GM19240 (cell line): ENCODE data around the gene RPA4.
"Not testable (repeated sequence)": the region's sequence is repeated elsewhere in the genome, so short reads cannot be mapped to it uniquely, and the experiment has no call there.

Experiments
- DNase-seq: peaks from one replicate; pipeline ENCODE4 v3.0.0; 2011; ENCODE audit warnings: low spot score; ENCODE audit not compliant: insufficient read length

Gene RPA4, protein sequence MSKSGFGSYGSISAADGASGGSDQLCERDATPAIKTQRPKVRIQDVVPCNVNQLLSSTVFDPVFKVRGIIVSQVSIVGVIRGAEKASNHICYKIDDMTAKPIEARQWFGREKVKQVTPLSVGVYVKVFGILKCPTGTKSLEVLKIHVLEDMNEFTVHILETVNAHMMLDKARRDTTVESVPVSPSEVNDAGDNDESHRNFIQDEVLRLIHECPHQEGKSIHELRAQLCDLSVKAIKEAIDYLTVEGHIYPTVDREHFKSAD

DNA sequence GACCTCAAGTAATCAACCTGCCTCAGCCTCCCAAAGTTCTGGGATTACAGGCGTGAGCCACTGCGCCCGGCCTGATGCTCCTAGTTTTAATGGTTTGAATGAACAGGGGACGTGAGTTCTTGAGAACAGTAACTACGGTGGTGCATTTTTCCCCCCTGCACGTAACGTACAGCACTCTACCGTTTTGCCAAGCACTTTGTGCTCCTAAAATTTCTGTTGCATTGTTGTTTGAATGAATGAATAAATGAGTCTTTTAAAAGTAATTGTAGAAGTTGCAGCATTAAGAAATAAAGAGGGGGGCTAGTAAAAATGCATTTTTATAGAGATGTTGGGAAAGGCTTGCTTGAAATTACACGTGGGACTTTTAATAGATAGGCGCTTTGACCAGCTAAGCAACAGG, at the start of gene RPA4:
TSS of gene RPA4 (plus strand) at position 301 of the 400 bp plus-strand sequence. CDS start 403 bp downstream, outside the sequence.
- no peak for DNase-seq

DNA sequence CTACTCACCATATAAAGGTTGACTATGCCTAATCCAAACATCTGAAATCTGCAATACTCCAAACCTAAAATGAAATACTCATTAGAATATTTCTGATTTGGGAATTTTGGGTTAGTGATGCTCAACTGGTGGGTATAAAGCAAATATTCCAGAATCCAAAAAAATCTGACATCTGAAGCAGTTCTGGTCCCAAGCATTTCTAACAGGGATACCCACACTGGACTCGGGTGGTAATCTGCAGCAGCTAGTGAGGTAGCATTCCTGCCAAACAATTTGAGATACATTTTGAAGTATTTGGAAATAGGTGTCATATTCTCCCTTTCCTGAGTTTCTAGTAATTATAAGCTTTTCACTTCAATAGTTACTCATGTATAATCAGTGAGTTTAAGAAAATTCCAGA, 49.6 kb upstream of the RPA4 start:
- no peak for DNase-seq

DNA sequence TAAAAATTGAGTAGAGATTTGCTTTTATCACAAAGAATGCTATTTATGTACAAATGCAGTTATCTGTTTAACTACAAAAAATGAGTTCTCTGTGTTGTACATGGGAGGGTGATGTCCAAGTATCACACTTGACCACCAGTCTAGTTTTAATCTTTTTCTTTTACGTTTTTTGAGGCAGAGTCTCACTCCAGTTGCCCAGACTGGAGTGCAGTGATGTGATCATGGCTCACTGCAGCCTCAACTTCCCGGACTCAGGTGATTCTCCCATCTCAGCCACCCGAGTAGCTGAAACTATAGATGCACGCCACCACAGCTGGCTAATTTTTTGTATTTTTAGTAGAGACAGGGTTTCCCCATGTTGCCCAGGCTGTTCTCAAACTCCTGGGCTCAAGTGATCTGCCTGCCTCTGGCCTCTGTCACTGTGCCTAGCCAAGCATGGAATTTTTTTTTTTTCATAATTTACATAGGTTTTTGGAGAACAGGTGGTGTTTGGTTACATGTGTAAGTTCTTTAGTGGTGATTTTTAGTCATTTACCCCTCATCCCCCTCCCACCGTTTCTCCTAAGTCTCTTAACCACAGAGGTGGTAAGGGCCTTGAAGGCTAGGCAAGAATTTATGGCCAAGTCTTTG, 47.9 kb upstream of the RPA4 start:
- no peak for DNase-seq

DNA sequence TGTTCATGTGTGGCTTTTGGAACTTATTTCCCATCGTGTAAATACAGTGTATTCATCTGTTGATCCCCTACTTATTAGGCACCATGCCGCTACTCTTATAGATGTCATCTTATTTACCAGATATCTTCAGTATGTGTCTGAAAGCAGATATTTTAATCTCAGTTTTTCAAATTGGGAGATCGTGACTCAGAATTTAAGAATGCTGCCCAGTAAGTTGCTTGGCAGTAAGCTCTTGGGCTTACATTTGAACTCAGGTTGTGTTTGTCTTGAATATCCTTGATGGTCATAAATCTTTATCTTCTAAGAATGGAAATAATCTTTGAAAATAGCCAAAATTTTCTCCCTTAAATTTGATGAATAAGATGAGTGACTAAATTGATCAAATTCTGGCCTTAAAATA, 45.9 kb upstream of the RPA4 start:
- DNase-seq = no peak

DNA sequence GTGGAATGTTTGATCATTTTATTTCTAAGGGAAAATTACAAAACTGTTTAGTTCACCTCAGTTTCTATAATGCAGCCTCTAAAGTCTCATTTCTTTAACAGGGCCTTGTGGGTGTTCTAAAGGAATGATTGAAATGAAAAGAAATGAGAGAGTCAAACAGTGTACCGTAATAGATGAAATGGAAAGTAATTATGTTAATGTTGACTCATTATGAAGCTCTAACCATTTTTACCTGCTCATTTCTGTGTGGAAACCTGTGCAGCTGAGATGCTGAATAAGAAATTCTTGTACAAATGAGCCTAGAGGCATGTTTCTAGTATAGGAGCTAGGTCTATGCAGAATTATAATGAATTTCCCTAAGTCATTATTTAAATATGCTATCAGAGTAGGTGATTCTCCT, 45.2 kb upstream of the RPA4 start:
- DNase-seq = no peak

GRCh38 chrX:96841325-96841724, 42.4 kb upstream of the RPA4 start:
- DNase-seq = no peak

GRCh38 chrX:96841866-96842265, 41.8 kb upstream of the RPA4 start:
- not testable (repeated sequence) for DNase-seq

DNA sequence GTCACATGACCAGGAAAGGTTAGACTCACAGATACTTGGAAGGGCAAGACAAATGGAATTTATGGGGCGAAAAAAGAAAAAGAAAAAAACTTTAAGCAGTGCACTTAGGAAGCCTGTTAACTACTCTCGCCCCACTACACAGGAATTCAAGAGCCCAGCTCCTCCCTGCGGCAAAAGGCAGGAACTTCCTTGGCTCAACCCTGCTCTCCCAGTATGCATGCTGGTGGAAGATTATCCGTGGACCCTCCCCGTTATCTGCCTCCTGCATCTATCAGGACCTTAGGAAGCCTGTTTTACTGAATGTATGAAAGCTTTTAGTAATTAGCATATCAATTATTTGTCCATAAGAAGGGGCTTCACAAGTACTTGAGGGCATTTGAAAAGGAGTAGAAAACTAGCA, 40.1 kb upstream of the RPA4 start:
- no peak for DNase-seq

DNA sequence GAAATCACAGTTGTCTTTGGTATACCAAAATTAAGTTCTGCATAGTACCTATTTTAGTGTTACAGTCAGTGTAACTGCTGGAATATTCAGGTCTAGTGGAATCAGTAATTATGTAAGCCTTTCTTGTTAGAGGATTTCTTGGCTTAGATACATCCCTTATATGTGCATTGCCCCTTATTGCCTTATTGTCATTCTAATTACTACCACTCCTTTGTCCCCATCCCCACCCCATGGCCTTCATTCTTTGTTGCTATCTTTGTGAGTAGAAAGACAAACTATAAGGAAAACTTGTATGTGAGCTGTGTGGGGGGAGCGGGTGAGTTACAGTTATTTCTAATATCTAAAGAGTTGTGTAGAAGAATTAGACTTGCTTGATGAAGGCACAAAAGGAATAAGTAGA, 36.9 kb upstream of the RPA4 start:
- DNase-seq = no peak

GRCh38 chrX:96859422-96859821, 24.3 kb upstream of the RPA4 start:
- not testable (repeated sequence) for DNase-seq

- DNase-seq = no peak
These were observed 22.5 kb upstream of the RPA4 start for GRCh38 chrX:96861218-96861617.

GRCh38 chrX:96861661-96862060, 22.0 kb upstream of the RPA4 start:
- DNase-seq = no peak

DNA sequence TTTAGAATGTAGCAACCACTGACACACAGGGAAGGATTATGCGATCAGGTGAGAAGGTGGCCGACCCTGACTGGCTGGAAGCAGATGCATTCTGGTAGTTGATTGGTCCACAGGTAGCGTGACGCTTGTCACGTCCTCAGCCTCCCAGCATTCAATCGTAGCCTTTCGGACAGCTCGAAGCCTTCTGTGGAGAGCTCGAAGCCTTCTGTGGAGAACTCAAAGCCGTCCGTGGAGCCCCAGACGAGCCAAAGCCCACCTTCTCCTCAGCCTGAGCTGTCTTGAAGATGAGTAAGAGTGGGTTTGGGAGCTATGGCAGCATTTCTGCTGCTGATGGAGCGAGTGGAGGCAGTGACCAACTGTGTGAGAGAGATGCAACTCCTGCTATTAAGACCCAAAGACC, 319 bp downstream of the RPA4 start:
- no peak for DNase-seq

DNA sequence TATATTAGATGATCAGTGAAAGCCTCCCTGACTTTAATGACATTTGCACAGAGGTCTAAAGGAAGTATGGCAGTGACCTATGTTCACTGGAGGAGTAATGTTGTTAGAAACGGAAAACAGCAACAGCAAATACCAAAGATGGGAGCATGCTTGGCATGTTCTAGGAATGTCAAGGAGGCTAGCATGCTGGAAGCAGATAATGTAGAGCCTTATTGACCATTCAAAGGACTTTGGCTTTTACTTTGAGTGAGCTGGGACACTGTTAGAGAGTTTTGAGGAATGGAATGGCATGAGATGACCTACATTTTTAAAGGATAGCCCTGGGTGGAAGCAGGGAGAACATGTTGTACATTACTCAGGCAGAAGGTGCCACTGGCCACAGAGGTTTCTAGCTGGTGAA, 6.0 kb downstream of the RPA4 start:
- no peak for DNase-seq

- DNase-seq = no peak
These were observed 23.0 kb downstream of the RPA4 start for GRCh38 chrX:96906741-96907140.

DNA sequence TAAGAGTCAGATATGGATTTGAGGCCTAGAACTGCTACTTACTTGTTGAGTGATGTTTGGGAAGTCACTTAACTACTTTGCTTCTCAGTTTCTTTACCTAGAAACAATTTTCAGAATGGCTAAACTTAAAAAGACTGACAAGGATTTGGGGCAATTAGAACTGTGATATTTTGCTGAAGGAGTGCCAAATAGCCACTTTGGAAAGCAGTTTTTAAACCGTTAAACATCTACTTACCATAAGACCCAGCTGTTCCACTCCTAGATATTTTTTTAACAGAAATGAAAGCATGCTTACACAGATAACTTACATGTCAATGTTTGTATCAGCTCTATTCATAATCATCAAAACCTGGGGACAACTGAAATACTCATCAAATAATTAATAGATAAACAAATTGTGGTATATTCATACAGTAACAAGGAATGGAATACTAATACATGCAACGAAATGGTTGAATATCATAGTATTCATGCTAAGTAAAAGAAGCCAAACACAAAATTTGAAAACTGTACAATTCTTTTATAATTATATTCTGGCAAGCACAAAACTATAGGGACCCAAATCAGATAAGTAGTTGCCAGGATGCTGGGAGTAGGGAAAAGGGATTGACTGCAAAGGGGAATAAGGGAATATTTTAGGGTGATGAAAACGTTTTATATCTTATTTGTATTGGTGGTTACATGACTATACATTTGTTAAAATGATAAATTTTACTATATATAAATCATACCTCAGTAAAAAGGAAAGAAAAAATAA, 24.0 kb downstream of the RPA4 start:
- no peak for DNase-seq

DNA sequence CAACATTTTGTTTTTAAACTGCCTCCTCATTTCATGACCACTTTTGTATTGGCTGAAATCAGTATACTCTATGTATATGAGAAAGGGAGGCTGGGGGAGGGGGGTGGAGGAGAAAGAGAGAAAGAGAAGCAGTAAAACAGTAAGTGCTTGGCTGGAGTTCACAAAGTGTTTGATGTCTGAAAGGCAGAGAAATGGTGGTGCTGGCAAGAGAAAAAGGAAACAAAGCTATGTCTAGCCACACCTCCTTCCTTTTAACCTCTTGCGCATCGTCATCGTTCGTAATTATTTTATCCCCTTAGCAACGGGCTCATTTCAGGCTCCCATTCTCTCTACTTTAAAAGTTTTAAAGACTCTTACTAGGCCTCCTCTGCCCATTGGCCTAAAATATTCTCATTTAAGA, 25.6 kb downstream of the RPA4 start:
- no peak for DNase-seq

- no peak for DNase-seq
These were observed 35.2 kb downstream of the RPA4 start for GRCh38 chrX:96918864-96919263.

DNA sequence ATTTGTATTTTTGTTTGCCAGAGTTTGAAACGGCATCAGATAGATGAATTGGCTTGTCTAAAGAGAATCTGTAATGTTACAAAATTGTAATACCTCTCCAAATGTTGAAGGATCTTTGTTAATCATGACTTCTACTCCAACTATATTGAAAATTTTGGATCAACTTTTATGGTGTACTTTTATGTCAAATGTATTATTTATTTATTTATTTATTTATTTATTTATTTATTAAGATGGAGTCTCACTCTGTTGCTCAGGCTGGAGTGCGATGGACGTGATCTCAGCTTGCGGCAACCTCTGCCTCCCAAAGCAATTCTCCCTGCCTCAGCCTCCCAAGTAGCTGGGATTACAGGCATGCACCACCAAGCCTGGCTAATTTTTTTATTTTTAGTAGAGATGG, 36.0 kb downstream of the RPA4 start:
- no peak for DNase-seq

DNA sequence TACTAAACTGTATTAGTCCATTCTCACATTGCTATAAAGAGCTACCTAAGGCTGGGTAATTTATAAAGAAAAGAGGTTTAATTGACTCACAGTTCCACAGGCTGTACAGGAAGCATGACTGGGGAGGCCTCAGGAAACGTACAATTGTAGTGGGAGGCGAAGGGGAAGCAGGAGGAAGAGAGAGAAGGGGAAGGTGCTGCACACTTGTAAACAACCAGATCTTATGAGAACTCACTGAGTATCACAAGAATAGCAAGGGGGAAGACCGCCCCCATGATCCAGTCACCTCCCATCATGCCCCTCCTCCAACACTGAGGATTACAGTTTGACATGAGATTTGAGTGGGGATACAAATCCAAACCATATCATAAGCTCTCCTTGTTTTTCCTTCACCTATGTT, 40.9 kb downstream of the RPA4 start:
- no peak for DNase-seq

DNA sequence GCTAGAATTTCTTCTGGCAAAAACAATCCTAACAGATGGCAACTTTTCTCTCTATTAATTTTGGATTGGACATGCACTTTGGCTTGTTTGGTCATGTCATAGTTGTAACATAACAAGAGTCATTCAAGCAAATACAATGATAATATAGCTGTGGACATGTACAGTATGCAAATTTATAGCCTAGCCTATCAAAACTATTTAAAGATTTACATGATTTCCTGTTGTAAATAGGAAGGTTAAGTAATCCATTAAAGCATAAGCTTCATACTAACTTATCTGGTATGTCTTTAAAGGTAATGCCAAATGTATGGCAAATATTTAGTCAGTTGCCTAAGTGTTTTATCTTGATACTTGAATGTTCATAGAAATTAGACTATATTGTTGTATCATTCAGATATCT, 45.3 kb downstream of the RPA4 start:
- DNase-seq = no peak
